Panc1 (cell line): ENCODE results near the gene MED13L. TPM values are rescaled to one million over a fixed set of nuclear protein-coding genes. Genes with fewer than 3 reads are reported as not detected.
"Not testable (repeated sequence)": the region's sequence is repeated elsewhere in the genome, so short reads cannot be mapped to it uniquely, and the experiment has no call there.

Experiments used
- ATAC-seq: fragments of 200-7000 bp; cut with Tn5 transposase; 2 replicates; pipeline ENCODE4 v1.9.1; 2020; ENCODE audit warnings: mild to moderate bottlenecking, moderate library complexity
- BruUV-seq: library from RNA; stranded (reverse); fragments of 400-500 nt; replicated peaks from 2 replicates; lab custom pipeline; 2021; lab: Mats Ljungman, UMichigan
- CTCF ChIA-PET: fragments of 300-600 bp; sonication (Branson Sonifier 250); formaldehyde crosslinking; loops from one replicate; lab custom pipeline; 2022; ENCODE audit warnings: antibody characterized with exemption; lab: Charles Lee
- POLR2A ChIA-PET: fragments of 300-600 bp; sonication (Branson Sonifier 250); formaldehyde crosslinking; loops from one replicate; lab custom pipeline; 2022; ENCODE audit warnings: antibody characterized with exemption; lab: Charles Lee
- DNase-seq: peaks from one replicate; pipeline ENCODE4 v3.0.0-alpha.2; 2010; ENCODE audit warnings: low read depth, low spot score
- H3K27ac ChIP-seq: 2 replicates; pipeline ENCODE4 v1.5.1; 2011; ENCODE audit warnings: mild to moderate bottlenecking, low read length, inconsistent platforms
- H3K27me3 ChIP-seq: fragments of 200-500 bp; sonication (Bioruptor generic); 2 replicates; pipeline ENCODE4 v1.6.0; 2014; ENCODE audit warnings: low read length, inconsistent platforms; ENCODE audit not compliant: control insufficient read depth, insufficient read depth
- H3K36me3 ChIP-seq: fragments of 200-500 bp; sonication (Bioruptor generic); 2 replicates; pipeline ENCODE4 v1.5.1; 2014; ENCODE audit warnings: inconsistent platforms, mild to moderate bottlenecking, low read length, moderate library complexity; ENCODE audit not compliant: control insufficient read depth, insufficient read depth
- H3K4me1 ChIP-seq: 2 replicates; pipeline ENCODE4 v1.5.1; 2011; ENCODE audit warnings: inconsistent platforms, mild to moderate bottlenecking, low read length, moderate library complexity; ENCODE audit not compliant: control insufficient read depth, insufficient read depth
- H3K4me3 ChIP-seq, 2 experiments: 2 replicates each; pipeline ENCODE4 v1.5.1; 2011 to 2012; ENCODE audit warnings: low read depth in 2 of 2, low read length in 2 of 2, mild to moderate bottlenecking in 2 of 2, inconsistent platforms in 1 of 2, moderate library complexity in 1 of 2
- H3K9me3 ChIP-seq: fragments of 200-500 bp; sonication (Bioruptor generic); 2 replicates; pipeline ENCODE4 v1.5.1; 2014; ENCODE audit warnings: low read depth, mild to moderate bottlenecking, inconsistent platforms, low read length, moderate library complexity; ENCODE audit not compliant: control insufficient read depth, insufficient read depth
- CTCF ChIP-seq: fragments of 450-650 bp; IDR thresholded peaks from 2 replicates; pipeline ENCODE4 v1.5.1; 2017; ENCODE audit warnings: mild to moderate bottlenecking
- POLR2AphosphoS5 ChIP-seq: IDR thresholded peaks from 2 replicates; pipeline ENCODE4 v1.6.1; 2012; ENCODE audit warnings: mild to moderate bottlenecking, low read depth, low read length, moderate library complexity
- REST ChIP-seq, 2 experiments: IDR thresholded peaks; 2 replicates each; pipeline ENCODE4 v1.6.1; 2011 to 2012; ENCODE audit warnings: low read depth in 2 of 2, control low read depth in 1 of 2, low read length in 1 of 2, mild to moderate bottlenecking in 1 of 2, moderate library complexity in 1 of 2; ENCODE audit not compliant: insufficient read depth in 1 of 2
- SIN3A ChIP-seq: IDR thresholded peaks from 2 replicates; pipeline ENCODE4 v1.6.1; 2012; ENCODE audit warnings: low read depth, mild to moderate bottlenecking, low read length, moderate library complexity, borderline replicate concordance; ENCODE audit not compliant: insufficient read depth
- TCF7L2 ChIP-seq: IDR thresholded peaks from 2 replicates; pipeline ENCODE4 v1.6.1; 2011; ENCODE audit warnings: mild to moderate bottlenecking, low read depth, low read length, inconsistent platforms
- in situ Hi-C: cut with HindIII; loops from 2 replicates; pipeline ENCODE4 v1.10.0; 2016; ENCODE audit warnings: low sequenced_read_pairs, low pct_unique_long_range_greater_than_20kb
- intact Hi-C: fragments of 100-400 bp; cut with micrococcal nuclease; formaldehyde crosslinking; loops from one replicate; pipeline ENCODE4 v1.10.0; 2022; ENCODE audit not compliant: unreplicated experiment
- total RNA-seq: library from RNA; stranded (reverse); gene quantifications from one replicate; pipeline ENCODE4 v1.2.1, GENCODE V29; 2021; ENCODE audit not compliant: unreplicated experiment

Gene MED13L
- total RNA-seq, 1 experiment from 2014 or later: 170 TPM

GRCh38 chr12:116236148-116236731 lies 41.3 kb downstream of the MED13L start:
- CTCF ChIA-PET: interaction anchor here (0.7 to 0.8 kb wide), 3 partner anchors 22 to 704 kb away, joined by 3 to 4 read pairs (median 4); no protein-coding TSS in a partner anchor
- Histone ChIP-seq H3K9me3 (no peaks in the 10 kb centered on the region), H3K36me3 (no peaks in the 10 kb centered on the region; the same call in 1 of the 2 replicates), H3K4me1 (peaks cover 29% of the 10 kb centered on the region), H3K4me3 (no peak overlapping the region), H3K27me3 (no peaks in the 10 kb centered on the region), H3K27ac (peak overlapping the region; percentile 60)
- in situ Hi-C loops: no loop called here
- peak; percentile 72; the same call in 1 of the 2 replicates for ATAC-seq
- intact Hi-C loops: no loop called here
- TF ChIP-seq SIN3A (no peak), POLR2AphosphoS5 (no peak), REST (IDR thresholded peaks at IDR 0.05; ENCODE audit: insufficient read depth in 1 of 2, low read depth in 2 of 2, low read length in 1 of 2) (no peak), CTCF (peak; percentile 76)
- POLR2A ChIA-PET: interaction anchor here (0.7 kb wide), 1 partner anchor 455 kb away, joined by 3 read pairs; no protein-coding TSS in a partner anchor
- DNase-seq: peak; percentile 32
- BruUV-seq: no TSS peak

GRCh38 chr12:116234148-116234547 lies 43.3 kb downstream of the MED13L start:
- CTCF ChIA-PET, H3K9me3 ChIP-seq, ATAC-seq, H3K27me3 ChIP-seq, H3K27ac ChIP-seq, H3K4me3 ChIP-seq, H3K36me3 ChIP-seq, in situ Hi-C loops, POLR2A ChIA-PET, BruUV-seq, DNase-seq, intact Hi-C loops: not testable (repeated sequence)
- H3K4me1 ChIP-seq: peaks cover 29% of the 10 kb centered on the region

GRCh38 chr12:116233669-116234068 lies 43.8 kb downstream of the MED13L start:
- CTCF ChIA-PET: no interaction called here
- ATAC-seq (no peak), DNase-seq (no peak)
- no TSS peak for BruUV-seq
- 0 out of 2 replicates have a peak overlapping the region, but pooled peaks have one; percentile 27 for H3K27ac ChIP-seq
- peaks cover 29% of the 10 kb centered on the region for H3K4me1 ChIP-seq
- intact Hi-C loops (no loop called here), in situ Hi-C loops (no loop called here)
- peaks cover 2% of the 10 kb centered on the region; the same call in 1 of the 2 replicates for H3K36me3 ChIP-seq
- POLR2A ChIA-PET: no interaction called here
- H3K9me3 ChIP-seq: no peaks in the 10 kb centered on the region
- no peak for TF ChIP-seq SIN3A
- no peak for TF ChIP-seq CTCF
- no peak for TF ChIP-seq POLR2AphosphoS5
- no peak for TF ChIP-seq TCF7L2
- no peak for TF ChIP-seq REST (IDR thresholded peaks at IDR 0.05; ENCODE audit: insufficient read depth in 1 of 2, low read depth in 2 of 2, low read length in 1 of 2)
- H3K4me3 ChIP-seq: no peak overlapping the region
- H3K27me3 ChIP-seq: no peaks in the 10 kb centered on the region
